PFSK-1 (cell line): Measurements from ENCODE around the gene EEPD1.

Experiments used
- FOXP2 ChIP-seq: optimal IDR thresholded peaks from 2 replicates; pipeline ENCODE3; 2011; ENCODE audit warnings: borderline replicate concordance, control low read depth, inconsistent platforms; ENCODE audit not compliant: insufficient read depth; ENCODE audit errors: extremely low read length, extremely low read depth
- POLR2AphosphoS5 ChIP-seq: IDR thresholded peaks from 2 replicates; pipeline ENCODE4 v1.6.1; 2012; ENCODE audit warnings: low read depth, mild to moderate bottlenecking, control low read depth, low read length, moderate library complexity
- REST ChIP-seq, 2 experiments: IDR thresholded peaks; 2 replicates each; pipeline versions ENCODE4 v1.6.1 to v1.8.0; 2011 to 2012; ENCODE audit warnings: low read depth in 2 of 2, low read length in 2 of 2, control low read depth in 1 of 2, inconsistent platforms in 1 of 2, mild to moderate bottlenecking in 1 of 2, moderate library complexity in 1 of 2; ENCODE audit not compliant: insufficient read depth in 1 of 2
- SIN3A ChIP-seq: IDR thresholded peaks from 2 replicates; pipeline ENCODE4 v1.6.1; 2012; ENCODE audit warnings: mild to moderate bottlenecking, low read length, moderate library complexity, borderline replicate concordance; ENCODE audit not compliant: insufficient read depth
- TAF1 ChIP-seq: IDR thresholded peaks from 2 replicates; pipeline ENCODE4 v1.6.1; 2012; ENCODE audit warnings: low read length, control low read depth, borderline replicate concordance; ENCODE audit not compliant: insufficient read depth

Gene EEPD1

GRCh38 chr7:36276428-36277248, 123.6 kb downstream of the EEPD1 start:
- no peak for TF ChIP-seq POLR2AphosphoS5
- TF ChIP-seq SIN3A: no peak
- TF ChIP-seq FOXP2: no peak
- no peak for TF ChIP-seq REST (IDR thresholded peaks at IDR 0.05; ENCODE audit: insufficient read depth in 1 of 2, low read depth in 2 of 2, low read length in 2 of 2)
- TF ChIP-seq TAF1: no peak

- TF ChIP-seq POLR2AphosphoS5 (no peak), REST (IDR thresholded peaks at IDR 0.05; ENCODE audit: insufficient read depth in 1 of 2, low read depth in 2 of 2, low read length in 2 of 2) (no peak), FOXP2 (no peak), SIN3A (no peak), TAF1 (no peak)
These were observed 124.1 kb downstream of the EEPD1 start for GRCh38 chr7:36277249-36277542.

GRCh38 chr7:36278069-36278619, 125.1 kb downstream of the EEPD1 start:
- TF ChIP-seq POLR2AphosphoS5 (no peak), TAF1 (no peak), REST (IDR thresholded peaks at IDR 0.05; ENCODE audit: insufficient read depth in 1 of 2, low read depth in 2 of 2, low read length in 2 of 2) (no peak), SIN3A (no peak), FOXP2 (no peak)

GRCh38 chr7:36278620-36279172, 125.6 kb downstream of the EEPD1 start:
- TF ChIP-seq SIN3A: no peak
- no peak for TF ChIP-seq FOXP2
- no peak for TF ChIP-seq REST (IDR thresholded peaks at IDR 0.05; ENCODE audit: insufficient read depth in 1 of 2, low read depth in 2 of 2, low read length in 2 of 2)
- no peak for TF ChIP-seq POLR2AphosphoS5
- TF ChIP-seq TAF1: no peak
